ENCODE results near the gene MSRB3.

GRCh38 chr12:65333649-65334048 lies 55.2 kb downstream of the MSRB3 start:
- TF ChIP-seq CTCF (IDR thresholded peaks at IDR 0.05) (no peak), POLR2A (IDR thresholded peaks at IDR 0.05) (no peak)

Measured in body of pancreas (tissue), 4 donors.